Transverse colon (tissue), 4 donors: ENCODE results near the gene TSPO2.

ENCODE experiments used
- EP300 ChIP-seq: sonication (generic); formaldehyde crosslinking; IDR thresholded peaks from one replicate; pipeline ENCODE4 v1.6.1; 2017; ENCODE audit warnings: antibody characterized with exemption, low read depth
- POLR2A ChIP-seq: fragments of 450-650 bp; IDR thresholded peaks from one replicate; pipeline ENCODE4 v1.6.1; 2016; ENCODE audit warnings: antibody characterized with exemption, mild to moderate bottlenecking, moderate library complexity
- POLR2AphosphoS5 ChIP-seq, 3 donors: sonication (generic); formaldehyde crosslinking; IDR thresholded peaks; one replicate each; pipeline ENCODE4 v1.6.1; 2016; ENCODE audit warnings: antibody characterized with exemption in 3 of 3
- TF ChIP-seq, protein P1 (sequence below), 5 experiments: fragments of 200-600 bp in 3 of 5; fragments of 450-650 bp in 2 of 5; sonication (generic) in 3 of 5; IDR thresholded peaks; 1 replicate in 2 of 5; 2 replicates in 3 of 5; pipeline ENCODE4 v1.5.1; 2016 to 2017; ENCODE audit warnings: antibody characterized with exemption in 5 of 5, inconsistent platforms in 3 of 5, mild to moderate bottlenecking in 2 of 5, moderate library complexity in 1 of 5

- TF ChIP-seq, protein P1, sequence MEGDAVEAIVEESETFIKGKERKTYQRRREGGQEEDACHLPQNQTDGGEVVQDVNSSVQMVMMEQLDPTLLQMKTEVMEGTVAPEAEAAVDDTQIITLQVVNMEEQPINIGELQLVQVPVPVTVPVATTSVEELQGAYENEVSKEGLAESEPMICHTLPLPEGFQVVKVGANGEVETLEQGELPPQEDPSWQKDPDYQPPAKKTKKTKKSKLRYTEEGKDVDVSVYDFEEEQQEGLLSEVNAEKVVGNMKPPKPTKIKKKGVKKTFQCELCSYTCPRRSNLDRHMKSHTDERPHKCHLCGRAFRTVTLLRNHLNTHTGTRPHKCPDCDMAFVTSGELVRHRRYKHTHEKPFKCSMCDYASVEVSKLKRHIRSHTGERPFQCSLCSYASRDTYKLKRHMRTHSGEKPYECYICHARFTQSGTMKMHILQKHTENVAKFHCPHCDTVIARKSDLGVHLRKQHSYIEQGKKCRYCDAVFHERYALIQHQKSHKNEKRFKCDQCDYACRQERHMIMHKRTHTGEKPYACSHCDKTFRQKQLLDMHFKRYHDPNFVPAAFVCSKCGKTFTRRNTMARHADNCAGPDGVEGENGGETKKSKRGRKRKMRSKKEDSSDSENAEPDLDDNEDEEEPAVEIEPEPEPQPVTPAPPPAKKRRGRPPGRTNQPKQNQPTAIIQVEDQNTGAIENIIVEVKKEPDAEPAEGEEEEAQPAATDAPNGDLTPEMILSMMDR (IDR thresholded peaks at IDR 0.05): no peak
- TF ChIP-seq POLR2A: no peak
- TF ChIP-seq EP300: no peak
- no peak for TF ChIP-seq POLR2AphosphoS5 (IDR thresholded peaks at IDR 0.05)
Observed at GRCh38 chr6:40992746-40993145, 49.5 kb upstream of the TSPO2 start.
